PFSK-1 (cell line): ENCODE data around the gene HS6ST3.

Experiments
- POLR2AphosphoS5 ChIP-seq: IDR thresholded peaks from 2 replicates; pipeline ENCODE4 v1.6.1; 2012; ENCODE audit warnings: low read depth, mild to moderate bottlenecking, control low read depth, low read length, moderate library complexity
- SIN3A ChIP-seq: IDR thresholded peaks from 2 replicates; pipeline ENCODE4 v1.6.1; 2012; ENCODE audit warnings: mild to moderate bottlenecking, low read length, moderate library complexity, borderline replicate concordance; ENCODE audit not compliant: insufficient read depth
- TAF1 ChIP-seq: IDR thresholded peaks from 2 replicates; pipeline ENCODE4 v1.6.1; 2012; ENCODE audit warnings: low read length, control low read depth, borderline replicate concordance; ENCODE audit not compliant: insufficient read depth
- TF ChIP-seq, protein P1 (sequence below), 2 experiments: IDR thresholded peaks; 2 replicates each; pipeline versions ENCODE4 v1.6.1 to v1.8.0; 2011 to 2012; ENCODE audit warnings: low read depth in 2 of 2, low read length in 2 of 2, control low read depth in 1 of 2, inconsistent platforms in 1 of 2, mild to moderate bottlenecking in 1 of 2, moderate library complexity in 1 of 2; ENCODE audit not compliant: insufficient read depth in 1 of 2

DNA sequence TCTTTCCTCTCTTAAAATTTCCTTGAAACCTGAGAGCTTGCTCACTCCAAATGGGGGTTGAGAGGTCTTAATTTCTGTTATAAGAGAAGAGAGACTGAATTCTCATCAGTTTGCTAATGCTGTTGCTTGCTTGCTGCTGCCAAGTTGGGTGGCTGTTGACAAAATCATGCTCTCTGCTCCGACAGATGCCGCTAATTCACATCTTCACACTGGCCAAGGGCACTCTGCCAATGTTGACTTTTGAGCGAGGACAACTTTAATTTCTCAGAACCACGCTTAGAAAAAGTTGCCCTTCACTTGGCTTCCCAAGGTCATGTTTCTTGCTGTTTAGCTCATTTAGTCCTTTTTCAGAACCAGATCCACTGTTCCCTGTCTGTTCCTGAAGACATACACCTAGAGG lies 402.9 kb downstream of the HS6ST3 start:
- TF ChIP-seq, protein P1, sequence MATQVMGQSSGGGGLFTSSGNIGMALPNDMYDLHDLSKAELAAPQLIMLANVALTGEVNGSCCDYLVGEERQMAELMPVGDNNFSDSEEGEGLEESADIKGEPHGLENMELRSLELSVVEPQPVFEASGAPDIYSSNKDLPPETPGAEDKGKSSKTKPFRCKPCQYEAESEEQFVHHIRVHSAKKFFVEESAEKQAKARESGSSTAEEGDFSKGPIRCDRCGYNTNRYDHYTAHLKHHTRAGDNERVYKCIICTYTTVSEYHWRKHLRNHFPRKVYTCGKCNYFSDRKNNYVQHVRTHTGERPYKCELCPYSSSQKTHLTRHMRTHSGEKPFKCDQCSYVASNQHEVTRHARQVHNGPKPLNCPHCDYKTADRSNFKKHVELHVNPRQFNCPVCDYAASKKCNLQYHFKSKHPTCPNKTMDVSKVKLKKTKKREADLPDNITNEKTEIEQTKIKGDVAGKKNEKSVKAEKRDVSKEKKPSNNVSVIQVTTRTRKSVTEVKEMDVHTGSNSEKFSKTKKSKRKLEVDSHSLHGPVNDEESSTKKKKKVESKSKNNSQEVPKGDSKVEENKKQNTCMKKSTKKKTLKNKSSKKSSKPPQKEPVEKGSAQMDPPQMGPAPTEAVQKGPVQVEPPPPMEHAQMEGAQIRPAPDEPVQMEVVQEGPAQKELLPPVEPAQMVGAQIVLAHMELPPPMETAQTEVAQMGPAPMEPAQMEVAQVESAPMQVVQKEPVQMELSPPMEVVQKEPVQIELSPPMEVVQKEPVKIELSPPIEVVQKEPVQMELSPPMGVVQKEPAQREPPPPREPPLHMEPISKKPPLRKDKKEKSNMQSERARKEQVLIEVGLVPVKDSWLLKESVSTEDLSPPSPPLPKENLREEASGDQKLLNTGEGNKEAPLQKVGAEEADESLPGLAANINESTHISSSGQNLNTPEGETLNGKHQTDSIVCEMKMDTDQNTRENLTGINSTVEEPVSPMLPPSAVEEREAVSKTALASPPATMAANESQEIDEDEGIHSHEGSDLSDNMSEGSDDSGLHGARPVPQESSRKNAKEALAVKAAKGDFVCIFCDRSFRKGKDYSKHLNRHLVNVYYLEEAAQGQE (IDR thresholded peaks at IDR 0.05; ENCODE audit: insufficient read depth in 1 of 2, low read depth in 2 of 2, low read length in 2 of 2) = no peak
- no peak for TF ChIP-seq SIN3A
- no peak for TF ChIP-seq TAF1
- TF ChIP-seq POLR2AphosphoS5 = no peak
